ENCODE data around the gene COL23A1.

The COL23A1 gene

GRCh38 chr5:178356431-178356872, 233.7 kb downstream of the COL23A1 start:
- no peaks in the 10 kb centered on the region for H3K36me3 ChIP-seq (ENCODE audit: control insufficient read depth, insufficient read depth, low read length)
- H3K27me3 ChIP-seq (ENCODE audit: control insufficient read depth, insufficient read depth, low read length, poor library complexity, severe bottlenecking): no peaks in the 10 kb centered on the region
- peaks cover 27% of the 10 kb centered on the region for H3K4me1 ChIP-seq (ENCODE audit: control insufficient read depth, insufficient read depth, low read length)
- WGBS, 2 experiments: 4 to 7% methylated on average over 13 of the region's 13 CpGs
- no peak overlapping the region for H3K4me3 ChIP-seq (ENCODE audit: insufficient read depth, low read depth, low read length)
- peak overlapping the region; percentile 78 for H3K27ac ChIP-seq (ENCODE audit: insufficient read depth, low read depth, low read length, poor library complexity, severe bottlenecking)
- no peaks in the 10 kb centered on the region for H3K9me3 ChIP-seq (ENCODE audit: control insufficient read depth, low read length)

DNA sequence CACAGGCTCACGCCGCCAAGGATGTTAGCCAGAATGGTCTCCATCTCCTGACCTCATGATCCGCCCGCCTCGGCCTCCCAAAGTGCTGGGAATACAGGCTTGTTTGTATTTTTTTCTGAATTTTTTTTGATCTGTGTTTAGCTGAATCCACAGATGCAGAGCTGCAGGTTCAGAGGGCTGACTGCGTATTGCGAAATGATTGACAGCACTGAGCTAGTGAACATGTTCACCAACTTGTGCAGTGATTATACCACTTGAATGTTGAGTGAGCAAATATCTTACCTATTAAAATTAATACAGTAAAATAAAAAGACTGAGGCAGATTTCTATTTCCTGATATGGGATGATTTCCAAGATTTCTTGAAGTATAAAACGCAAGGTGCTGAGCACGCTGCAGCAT, 234.5 kb downstream of the COL23A1 start:
- H3K9me3 ChIP-seq (ENCODE audit: control insufficient read depth, low read length): no peaks in the 10 kb centered on the region
- no peaks in the 10 kb centered on the region for H3K27me3 ChIP-seq (ENCODE audit: control insufficient read depth, insufficient read depth, low read length, poor library complexity, severe bottlenecking)
- H3K4me1 ChIP-seq (ENCODE audit: control insufficient read depth, insufficient read depth, low read length): peaks cover 27% of the 10 kb centered on the region
- 93 to 94% methylated on average over 9 of the region's 9 CpGs for WGBS, 2 experiments
- H3K27ac ChIP-seq (ENCODE audit: insufficient read depth, low read depth, low read length, poor library complexity, severe bottlenecking): no peak overlapping the region
- no peak overlapping the region for H3K4me3 ChIP-seq (ENCODE audit: insufficient read depth, low read depth, low read length)
- no peaks in the 10 kb centered on the region for H3K36me3 ChIP-seq (ENCODE audit: control insufficient read depth, insufficient read depth, low read length)

- no peaks in the 10 kb centered on the region for H3K36me3 ChIP-seq (ENCODE audit: control insufficient read depth, insufficient read depth, low read length)
- H3K9me3 ChIP-seq (ENCODE audit: control insufficient read depth, low read length): no peaks in the 10 kb centered on the region
- H3K4me3 ChIP-seq (ENCODE audit: insufficient read depth, low read depth, low read length): no peak overlapping the region
- H3K27me3 ChIP-seq (ENCODE audit: control insufficient read depth, insufficient read depth, low read length, poor library complexity, severe bottlenecking): no peaks in the 10 kb centered on the region
- peaks cover 24% of the 10 kb centered on the region for H3K4me1 ChIP-seq (ENCODE audit: control insufficient read depth, insufficient read depth, low read length)
- no peak overlapping the region for H3K27ac ChIP-seq (ENCODE audit: insufficient read depth, low read depth, low read length, poor library complexity, severe bottlenecking)
- 85 to 92% methylated on average over 9 of the region's 9 CpGs for WGBS, 2 experiments
Observed at GRCh38 chr5:178353461-178353860, 236.7 kb downstream of the COL23A1 start.

- H3K4me3 ChIP-seq (ENCODE audit: insufficient read depth, low read depth, low read length): no peak overlapping the region
- 90% methylated on average over 8 of the region's 8 CpGs for WGBS, 2 experiments
Observed at GRCh38 chr5:178352035-178352349, 238.2 kb downstream of the COL23A1 start.

GRCh38 chr5:178351221-178352034, 238.8 kb downstream of the COL23A1 start:
- Histone ChIP-seq H3K27ac (ENCODE audit: insufficient read depth, low read depth, low read length, poor library complexity, severe bottlenecking) (no peak overlapping the region), H3K27me3 (ENCODE audit: control insufficient read depth, insufficient read depth, low read length, poor library complexity, severe bottlenecking) (no peaks in the 10 kb centered on the region), H3K4me3 (ENCODE audit: insufficient read depth, low read depth, low read length) (no peak overlapping the region), H3K36me3 (ENCODE audit: control insufficient read depth, insufficient read depth, low read length) (no peaks in the 10 kb centered on the region), H3K9me3 (ENCODE audit: control insufficient read depth, low read length) (no peaks in the 10 kb centered on the region), H3K4me1 (ENCODE audit: control insufficient read depth, insufficient read depth, low read length) (peaks cover 13% of the 10 kb centered on the region)
- WGBS, 2 experiments: 88 to 90% methylated on average over 18 of the region's 18 CpGs

More at GRCh38 chr5:178352035-178352349, 238.2 kb downstream of the COL23A1 start:
- peaks cover 19% of the 10 kb centered on the region for H3K4me1 ChIP-seq (ENCODE audit: control insufficient read depth, insufficient read depth, low read length)
- H3K27ac ChIP-seq (ENCODE audit: insufficient read depth, low read depth, low read length, poor library complexity, severe bottlenecking): no peak overlapping the region
- no peaks in the 10 kb centered on the region for H3K36me3 ChIP-seq (ENCODE audit: control insufficient read depth, insufficient read depth, low read length)
- no peaks in the 10 kb centered on the region for H3K27me3 ChIP-seq (ENCODE audit: control insufficient read depth, insufficient read depth, low read length, poor library complexity, severe bottlenecking)
- H3K9me3 ChIP-seq (ENCODE audit: control insufficient read depth, low read length): no peaks in the 10 kb centered on the region

- Histone ChIP-seq H3K27me3 (ENCODE audit: control insufficient read depth, insufficient read depth, low read length, poor library complexity, severe bottlenecking) (no peaks in the 10 kb centered on the region), H3K36me3 (ENCODE audit: control insufficient read depth, insufficient read depth, low read length) (no peaks in the 10 kb centered on the region), H3K4me1 (ENCODE audit: control insufficient read depth, insufficient read depth, low read length) (peaks cover 5% of the 10 kb centered on the region), H3K9me3 (ENCODE audit: control insufficient read depth, low read length) (no peaks in the 10 kb centered on the region), H3K4me3 (ENCODE audit: insufficient read depth, low read depth, low read length) (no peak overlapping the region), H3K27ac (ENCODE audit: insufficient read depth, low read depth, low read length, poor library complexity, severe bottlenecking) (no peak overlapping the region)
- 86 to 88% methylated on average over 28 of the region's 28 CpGs for WGBS, 2 experiments
Observed at GRCh38 chr5:178350361-178351220, 239.6 kb downstream of the COL23A1 start.

- Histone ChIP-seq H3K27ac (ENCODE audit: insufficient read depth, low read depth, low read length, poor library complexity, severe bottlenecking) (no peak overlapping the region), H3K9me3 (ENCODE audit: control insufficient read depth, low read length) (no peaks in the 10 kb centered on the region), H3K36me3 (ENCODE audit: control insufficient read depth, insufficient read depth, low read length) (no peaks in the 10 kb centered on the region), H3K4me3 (ENCODE audit: insufficient read depth, low read depth, low read length) (no peak overlapping the region), H3K27me3 (ENCODE audit: control insufficient read depth, insufficient read depth, low read length, poor library complexity, severe bottlenecking) (no peaks in the 10 kb centered on the region), H3K4me1 (ENCODE audit: control insufficient read depth, insufficient read depth, low read length) (peaks cover 5% of the 10 kb centered on the region)
- 95 to 96% methylated on average over 8 of the region's 8 CpGs for WGBS, 2 experiments
Observed at GRCh38 chr5:178349625-178350353, 240.4 kb downstream of the COL23A1 start.

- H3K9me3 ChIP-seq (ENCODE audit: control insufficient read depth, low read length): no peaks in the 10 kb centered on the region
- peaks cover 5% of the 10 kb centered on the region for H3K4me1 ChIP-seq (ENCODE audit: control insufficient read depth, insufficient read depth, low read length)
- no peak overlapping the region for H3K4me3 ChIP-seq (ENCODE audit: insufficient read depth, low read depth, low read length)
- no peaks in the 10 kb centered on the region for H3K27me3 ChIP-seq (ENCODE audit: control insufficient read depth, insufficient read depth, low read length, poor library complexity, severe bottlenecking)
- H3K36me3 ChIP-seq (ENCODE audit: control insufficient read depth, insufficient read depth, low read length): no peaks in the 10 kb centered on the region
- no peak overlapping the region for H3K27ac ChIP-seq (ENCODE audit: insufficient read depth, low read depth, low read length, poor library complexity, severe bottlenecking)
- WGBS, 2 experiments: 86 to 88% methylated on average over 13 of the region's 13 CpGs
Observed at GRCh38 chr5:178349075-178349511, 241.1 kb downstream of the COL23A1 start.

DNA sequence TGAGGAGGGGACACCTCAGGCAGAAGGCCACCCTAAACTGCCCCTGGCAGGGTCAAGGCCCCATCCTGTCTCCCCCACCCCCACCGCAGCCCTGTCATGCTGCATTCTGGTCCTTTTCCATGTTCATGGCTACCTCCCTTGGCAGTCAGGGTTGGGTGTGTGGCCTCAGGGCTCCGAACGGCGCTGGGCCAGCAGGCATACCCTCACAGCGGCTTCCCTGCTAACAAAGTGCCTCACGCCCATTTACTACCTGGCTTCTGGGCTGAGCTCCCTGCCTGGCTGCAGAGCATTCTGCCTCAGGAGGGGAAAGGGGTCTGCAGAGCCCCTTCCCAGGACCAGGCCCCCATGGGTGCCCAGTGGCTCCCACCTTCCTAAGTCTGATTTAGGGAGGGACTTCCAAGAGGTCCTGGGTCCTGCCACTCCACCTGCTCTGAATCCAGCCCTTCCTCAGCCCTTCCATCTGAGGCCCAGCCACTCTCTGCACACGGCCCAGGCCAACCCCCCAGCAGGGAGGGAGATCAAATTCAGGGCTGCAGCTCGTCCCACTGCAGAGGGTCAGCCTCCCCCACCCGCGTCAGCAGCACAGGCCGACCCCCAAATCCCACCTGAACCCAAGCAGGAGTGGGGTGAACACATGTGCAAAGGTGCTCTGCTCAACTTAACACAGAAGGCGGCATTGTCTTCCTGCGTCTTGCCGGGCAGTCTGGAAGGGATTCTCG, 241.7 kb downstream of the COL23A1 start:
- no peak overlapping the region for H3K27ac ChIP-seq (ENCODE audit: insufficient read depth, low read depth, low read length, poor library complexity, severe bottlenecking)
- 75 to 76% methylated on average over 15 of the region's 15 CpGs for WGBS, 2 experiments
- H3K27me3 ChIP-seq (ENCODE audit: control insufficient read depth, insufficient read depth, low read length, poor library complexity, severe bottlenecking): no peaks in the 10 kb centered on the region
- peaks cover 5% of the 10 kb centered on the region for H3K4me1 ChIP-seq (ENCODE audit: control insufficient read depth, insufficient read depth, low read length)
- no peaks in the 10 kb centered on the region for H3K9me3 ChIP-seq (ENCODE audit: control insufficient read depth, low read length)
- H3K36me3 ChIP-seq (ENCODE audit: control insufficient read depth, insufficient read depth, low read length): no peaks in the 10 kb centered on the region
- H3K4me3 ChIP-seq (ENCODE audit: insufficient read depth, low read depth, low read length): no peak overlapping the region

Data from ectodermal cell (in vitro differentiated cells).